ENCODE measurements around the gene CPED1.

Gene CPED1

DNA sequence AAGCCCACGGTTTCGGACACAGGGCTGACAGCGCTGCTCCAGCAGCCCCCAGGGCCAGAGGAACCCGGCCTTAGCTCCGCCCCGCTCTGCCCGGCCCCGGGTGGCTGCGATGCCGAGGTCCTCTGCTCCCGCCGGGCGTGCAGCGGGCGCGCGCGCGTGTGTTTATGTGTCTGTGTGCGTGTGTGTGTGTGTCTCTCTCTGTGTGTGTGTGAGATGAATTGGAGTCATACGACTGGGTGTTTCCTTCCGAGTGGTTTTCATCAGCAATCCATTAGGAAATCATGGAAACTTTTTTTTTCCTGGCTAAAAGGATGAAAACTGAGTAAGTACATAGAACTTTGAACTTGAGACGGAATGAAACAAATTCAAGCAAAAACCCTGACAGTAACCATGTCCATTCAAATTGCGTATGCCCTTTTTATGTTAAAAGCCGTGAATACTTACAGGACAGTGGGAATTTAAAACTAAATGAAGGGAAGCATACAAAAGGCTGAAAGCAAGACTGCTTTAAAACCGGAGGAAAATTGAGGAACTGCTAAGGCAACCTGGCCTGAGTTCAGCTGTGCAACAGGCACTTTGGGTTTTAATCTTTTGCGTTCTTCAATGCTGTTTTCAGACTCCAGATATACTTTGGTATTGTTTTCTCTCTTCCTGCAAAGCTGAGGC is at the start of gene CPED1:
TSS of gene CPED1 (plus strand) at position 121 of the 666 bp plus-strand sequence. CDS start 911 bp downstream, outside the sequence.
- TF ChIP-seq, protein P1, sequence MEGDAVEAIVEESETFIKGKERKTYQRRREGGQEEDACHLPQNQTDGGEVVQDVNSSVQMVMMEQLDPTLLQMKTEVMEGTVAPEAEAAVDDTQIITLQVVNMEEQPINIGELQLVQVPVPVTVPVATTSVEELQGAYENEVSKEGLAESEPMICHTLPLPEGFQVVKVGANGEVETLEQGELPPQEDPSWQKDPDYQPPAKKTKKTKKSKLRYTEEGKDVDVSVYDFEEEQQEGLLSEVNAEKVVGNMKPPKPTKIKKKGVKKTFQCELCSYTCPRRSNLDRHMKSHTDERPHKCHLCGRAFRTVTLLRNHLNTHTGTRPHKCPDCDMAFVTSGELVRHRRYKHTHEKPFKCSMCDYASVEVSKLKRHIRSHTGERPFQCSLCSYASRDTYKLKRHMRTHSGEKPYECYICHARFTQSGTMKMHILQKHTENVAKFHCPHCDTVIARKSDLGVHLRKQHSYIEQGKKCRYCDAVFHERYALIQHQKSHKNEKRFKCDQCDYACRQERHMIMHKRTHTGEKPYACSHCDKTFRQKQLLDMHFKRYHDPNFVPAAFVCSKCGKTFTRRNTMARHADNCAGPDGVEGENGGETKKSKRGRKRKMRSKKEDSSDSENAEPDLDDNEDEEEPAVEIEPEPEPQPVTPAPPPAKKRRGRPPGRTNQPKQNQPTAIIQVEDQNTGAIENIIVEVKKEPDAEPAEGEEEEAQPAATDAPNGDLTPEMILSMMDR (IDR thresholded peaks at IDR 0.05; ENCODE audit: poor library complexity, severe bottlenecking), result no peak
- DNase-seq (ENCODE audit: low spot score) (no peak), ATAC-seq (ENCODE audit: low read depth) (peak; percentile 79)
- H3K36me3 ChIP-seq (ENCODE audit: low read depth), result no peaks in the 10 kb centered on the region
- H3K9me3 ChIP-seq (ENCODE audit: severe bottlenecking), result no peaks in the 10 kb centered on the region
- H3K4me3 ChIP-seq (ENCODE audit: severe bottlenecking), result peak within 1 kb of the TSS; percentile 19
- peaks cover 15% of the 10 kb centered on the region for H3K4me1 ChIP-seq (ENCODE audit: insufficient read depth, poor library complexity, severe bottlenecking)
- H3K27ac ChIP-seq (ENCODE audit: poor library complexity, severe bottlenecking), result no peak within 1 kb of the TSS
- no peaks in the 10 kb centered on the region for H3K27me3 ChIP-seq (ENCODE audit: insufficient read depth, poor library complexity, severe bottlenecking)

- no peaks in the 10 kb centered on the region for H3K9me3 ChIP-seq (ENCODE audit: severe bottlenecking)
- TF ChIP-seq, protein P1 (IDR thresholded peaks at IDR 0.05; ENCODE audit: poor library complexity, severe bottlenecking), result no peak
- no peaks in the 10 kb centered on the region for H3K4me1 ChIP-seq (ENCODE audit: insufficient read depth, poor library complexity, severe bottlenecking)
- H3K36me3 ChIP-seq (ENCODE audit: low read depth), result no peaks in the 10 kb centered on the region
- no peaks in the 10 kb centered on the region for H3K27me3 ChIP-seq (ENCODE audit: insufficient read depth, poor library complexity, severe bottlenecking)
- no peak overlapping the region for H3K4me3 ChIP-seq (ENCODE audit: severe bottlenecking)
- no peak overlapping the region for H3K27ac ChIP-seq (ENCODE audit: poor library complexity, severe bottlenecking)
- DNase-seq (ENCODE audit: low spot score) (no peak), ATAC-seq (ENCODE audit: low read depth) (no peak)
These were observed 49.2 kb upstream of the CPED1 start for GRCh38 chr7:120939345-120939744.

GRCh38 chr7:120941064-120941463 is 47.4 kb upstream of the CPED1 start:
- DNase-seq (ENCODE audit: low spot score) (no peak), ATAC-seq (ENCODE audit: low read depth) (0 out of 3 replicates have a peak, but pooled peaks have one; percentile 54)
- Histone ChIP-seq H3K9me3 (ENCODE audit: severe bottlenecking) (no peaks in the 10 kb centered on the region), H3K4me1 (ENCODE audit: insufficient read depth, poor library complexity, severe bottlenecking) (no peaks in the 10 kb centered on the region), H3K27me3 (ENCODE audit: insufficient read depth, poor library complexity, severe bottlenecking) (no peaks in the 10 kb centered on the region), H3K27ac (ENCODE audit: poor library complexity, severe bottlenecking) (no peak overlapping the region), H3K4me3 (ENCODE audit: severe bottlenecking) (no peak overlapping the region), H3K36me3 (ENCODE audit: low read depth) (no peaks in the 10 kb centered on the region)
- TF ChIP-seq, protein P1 (IDR thresholded peaks at IDR 0.05; ENCODE audit: poor library complexity, severe bottlenecking), result peak; percentile 58

GRCh38 chr7:120941856-120942255 is 46.7 kb upstream of the CPED1 start:
- DNase-seq (ENCODE audit: low spot score) (no peak), ATAC-seq (ENCODE audit: low read depth) (no peak)
- Histone ChIP-seq H3K27ac (ENCODE audit: poor library complexity, severe bottlenecking) (no peak overlapping the region), H3K9me3 (ENCODE audit: severe bottlenecking) (no peaks in the 10 kb centered on the region), H3K4me1 (ENCODE audit: insufficient read depth, poor library complexity, severe bottlenecking) (no peaks in the 10 kb centered on the region), H3K27me3 (ENCODE audit: insufficient read depth, poor library complexity, severe bottlenecking) (no peaks in the 10 kb centered on the region), H3K36me3 (ENCODE audit: low read depth) (no peaks in the 10 kb centered on the region), H3K4me3 (ENCODE audit: severe bottlenecking) (no peak overlapping the region)
- TF ChIP-seq, protein P1 (IDR thresholded peaks at IDR 0.05; ENCODE audit: poor library complexity, severe bottlenecking), result no peak

DNA sequence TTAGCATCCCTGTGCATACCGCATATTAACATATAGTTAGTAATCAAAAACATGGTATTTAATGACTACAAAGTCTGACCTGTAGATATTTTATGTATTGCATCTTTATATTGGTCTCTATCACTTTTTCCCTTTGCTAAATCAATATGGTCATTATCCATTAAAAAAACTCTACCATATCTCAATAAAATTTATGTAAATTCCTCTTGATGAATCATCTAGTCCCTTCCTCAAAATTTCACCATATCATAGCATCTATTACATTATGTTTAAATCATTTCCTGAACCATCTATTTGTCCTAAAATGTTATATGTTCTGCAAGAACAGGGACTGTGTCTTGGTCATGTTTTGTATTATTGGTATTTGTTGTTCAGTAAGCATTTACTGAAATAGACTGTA is 45.6 kb upstream of the CPED1 start:
- no peaks in the 10 kb centered on the region for H3K36me3 ChIP-seq (ENCODE audit: low read depth)
- TF ChIP-seq, protein P1 (IDR thresholded peaks at IDR 0.05; ENCODE audit: poor library complexity, severe bottlenecking), result no peak
- no peaks in the 10 kb centered on the region for H3K4me1 ChIP-seq (ENCODE audit: insufficient read depth, poor library complexity, severe bottlenecking)
- H3K9me3 ChIP-seq (ENCODE audit: severe bottlenecking), result no peaks in the 10 kb centered on the region
- no peaks in the 10 kb centered on the region for H3K27me3 ChIP-seq (ENCODE audit: insufficient read depth, poor library complexity, severe bottlenecking)
- no peak overlapping the region for H3K27ac ChIP-seq (ENCODE audit: poor library complexity, severe bottlenecking)
- DNase-seq (ENCODE audit: low spot score), result no peak
- H3K4me3 ChIP-seq (ENCODE audit: severe bottlenecking), result no peak overlapping the region
- no peak for ATAC-seq (ENCODE audit: low read depth)

All from RWPE2 (cell line).